ENCODE results near the gene IARS2. TPM values are rescaled to one million over a fixed set of nuclear protein-coding genes. Genes with fewer than 3 reads are reported as not detected.
"Not testable (repeated sequence)": the region's sequence is repeated elsewhere in the genome, so short reads cannot be mapped to it uniquely, and the experiment has no call there.

Gene IARS2
- total and polyA plus RNA-seq, 2 experiments from 2014 or later = 55.2 to 85.8 TPM

DNA sequence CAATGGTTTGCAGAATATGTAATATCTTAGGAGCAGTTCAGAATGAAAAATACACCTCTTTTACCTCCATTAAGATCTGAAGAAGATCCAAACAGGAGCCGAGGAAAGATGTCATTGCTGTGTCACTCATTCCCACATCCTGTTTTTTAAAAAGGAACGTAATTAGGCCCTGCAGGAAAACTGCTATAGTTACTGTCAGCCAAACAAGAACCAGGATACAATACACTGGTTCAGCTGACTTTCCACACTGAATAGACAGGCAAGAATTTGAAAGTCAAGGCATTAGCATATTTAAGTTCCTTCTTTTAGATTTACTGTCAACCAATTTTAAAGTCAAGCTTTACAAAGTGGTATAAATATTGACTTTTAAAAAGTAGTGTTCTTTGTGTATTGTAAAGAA, 63.8 kb downstream of the IARS2 start:
- Histone ChIP-seq H3K9me2 (replicated peaks; ENCODE audit: insufficient read depth) (no peaks in the 10 kb centered on the region), H2AFZ (no peak overlapping the region), H4K20me1 (ENCODE audit: insufficient read depth, poor library complexity, severe bottlenecking) (no peaks in the 10 kb centered on the region), H3K27ac (no peak overlapping the region), H3K4me1 (ENCODE audit: insufficient read depth) (no peaks in the 10 kb centered on the region), H3K4me3 (no peak overlapping the region), H3K27me3 (no peaks in the 10 kb centered on the region), H3K4me2 (no peak overlapping the region), H3K36me3 (replicated peaks; ENCODE audit: insufficient read depth, low read depth) (peaks cover 3% of the 10 kb centered on the region), H3K9me3 (ENCODE audit: low read depth) (no peaks in the 10 kb centered on the region), H3K79me2 (no peaks in the 10 kb centered on the region)
- no peak for DNase-seq (ENCODE audit: low spot score)
- TF ChIP-seq EZH2 (IDR thresholded peaks at IDR 0.05; ENCODE audit: borderline replicate concordance) (no peak), EZH2phosphoT487 (IDR thresholded peaks at IDR 0.05; ENCODE audit: low read depth, severe bottlenecking, unreplicated experiment) (no peak)
- TF ChIP-seq, protein P1, sequence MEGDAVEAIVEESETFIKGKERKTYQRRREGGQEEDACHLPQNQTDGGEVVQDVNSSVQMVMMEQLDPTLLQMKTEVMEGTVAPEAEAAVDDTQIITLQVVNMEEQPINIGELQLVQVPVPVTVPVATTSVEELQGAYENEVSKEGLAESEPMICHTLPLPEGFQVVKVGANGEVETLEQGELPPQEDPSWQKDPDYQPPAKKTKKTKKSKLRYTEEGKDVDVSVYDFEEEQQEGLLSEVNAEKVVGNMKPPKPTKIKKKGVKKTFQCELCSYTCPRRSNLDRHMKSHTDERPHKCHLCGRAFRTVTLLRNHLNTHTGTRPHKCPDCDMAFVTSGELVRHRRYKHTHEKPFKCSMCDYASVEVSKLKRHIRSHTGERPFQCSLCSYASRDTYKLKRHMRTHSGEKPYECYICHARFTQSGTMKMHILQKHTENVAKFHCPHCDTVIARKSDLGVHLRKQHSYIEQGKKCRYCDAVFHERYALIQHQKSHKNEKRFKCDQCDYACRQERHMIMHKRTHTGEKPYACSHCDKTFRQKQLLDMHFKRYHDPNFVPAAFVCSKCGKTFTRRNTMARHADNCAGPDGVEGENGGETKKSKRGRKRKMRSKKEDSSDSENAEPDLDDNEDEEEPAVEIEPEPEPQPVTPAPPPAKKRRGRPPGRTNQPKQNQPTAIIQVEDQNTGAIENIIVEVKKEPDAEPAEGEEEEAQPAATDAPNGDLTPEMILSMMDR (IDR thresholded peaks at IDR 0.05; ENCODE audit: poor library complexity) = no peak
- 85% methylated on average over 2 of the region's 2 CpGs for WGBS (ENCODE audit: low lambda C conversion rate, missing lambda C conversion rate)

DNA sequence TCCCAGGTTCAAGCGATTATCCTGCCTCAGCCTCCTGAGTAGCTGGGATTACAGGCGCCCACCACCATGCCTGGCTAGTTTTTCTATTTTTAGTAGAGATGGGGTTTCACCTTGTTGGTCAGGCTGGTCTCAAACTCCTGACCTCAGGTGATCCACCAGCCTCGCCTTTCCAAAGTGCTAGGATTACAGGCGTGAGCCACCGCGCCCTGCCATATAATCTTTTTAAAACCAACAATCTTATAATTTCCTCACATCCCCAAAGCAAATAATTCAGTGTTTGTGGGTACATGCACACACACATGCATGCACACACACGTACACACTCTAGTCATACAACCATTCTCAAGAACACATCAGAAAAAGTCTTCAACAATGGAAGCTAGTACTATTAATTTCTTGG, 64.6 kb downstream of the IARS2 start:
- not testable (repeated sequence) for H3K9me3 ChIP-seq (ENCODE audit: low read depth); H4K20me1 ChIP-seq (ENCODE audit: insufficient read depth, poor library complexity, severe bottlenecking); H3K9me2 ChIP-seq (replicated peaks; ENCODE audit: insufficient read depth); H3K27ac ChIP-seq; H3K4me1 ChIP-seq (ENCODE audit: insufficient read depth); H3K79me2 ChIP-seq; H2AFZ ChIP-seq; H3K4me3 ChIP-seq; DNase-seq (ENCODE audit: low spot score); H3K36me3 ChIP-seq (replicated peaks; ENCODE audit: insufficient read depth, low read depth); H3K4me2 ChIP-seq; H3K27me3 ChIP-seq
- 94% methylated on average over 7 of the region's 7 CpGs for WGBS (ENCODE audit: low lambda C conversion rate, missing lambda C conversion rate)

DNA sequence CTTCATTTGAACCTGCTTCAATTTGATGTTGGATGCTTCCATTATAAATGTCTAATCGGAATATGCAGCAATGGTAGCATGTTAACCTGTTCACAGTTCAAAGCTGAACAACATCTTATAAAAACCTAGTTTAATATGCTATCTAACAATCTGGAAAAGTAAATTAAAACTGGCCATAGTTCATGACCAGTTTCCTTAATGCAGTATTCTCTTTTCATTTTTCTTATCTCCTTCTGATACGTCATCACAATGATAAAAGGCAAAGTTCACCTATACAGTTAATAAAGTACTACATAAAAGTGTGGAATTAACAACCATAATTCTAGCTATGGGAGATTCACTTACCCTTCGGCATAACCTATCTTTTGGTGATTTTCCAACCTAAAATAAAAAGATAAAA, 65.1 kb downstream of the IARS2 start:
- Histone ChIP-seq H3K4me1 (ENCODE audit: insufficient read depth) (no peaks in the 10 kb centered on the region), H2AFZ (no peak overlapping the region), H3K9me2 (replicated peaks; ENCODE audit: insufficient read depth) (no peaks in the 10 kb centered on the region), H3K27ac (no peak overlapping the region), H3K9me3 (ENCODE audit: low read depth) (no peaks in the 10 kb centered on the region), H3K36me3 (replicated peaks; ENCODE audit: insufficient read depth, low read depth) (peaks cover 3% of the 10 kb centered on the region), H4K20me1 (ENCODE audit: insufficient read depth, poor library complexity, severe bottlenecking) (no peaks in the 10 kb centered on the region), H3K4me3 (no peak overlapping the region), H3K27me3 (no peaks in the 10 kb centered on the region), H3K79me2 (no peaks in the 10 kb centered on the region), H3K4me2 (no peak overlapping the region)
- TF ChIP-seq EZH2phosphoT487 (IDR thresholded peaks at IDR 0.05; ENCODE audit: low read depth, severe bottlenecking, unreplicated experiment) (no peak), EZH2 (IDR thresholded peaks at IDR 0.05; ENCODE audit: borderline replicate concordance) (no peak)
- TF ChIP-seq, protein P1 (IDR thresholded peaks at IDR 0.05; ENCODE audit: poor library complexity) = no peak
- no peak for DNase-seq (ENCODE audit: low spot score)
- WGBS (ENCODE audit: low lambda C conversion rate, missing lambda C conversion rate) = 91% methylated on average over 3 of the region's 3 CpGs

DNA sequence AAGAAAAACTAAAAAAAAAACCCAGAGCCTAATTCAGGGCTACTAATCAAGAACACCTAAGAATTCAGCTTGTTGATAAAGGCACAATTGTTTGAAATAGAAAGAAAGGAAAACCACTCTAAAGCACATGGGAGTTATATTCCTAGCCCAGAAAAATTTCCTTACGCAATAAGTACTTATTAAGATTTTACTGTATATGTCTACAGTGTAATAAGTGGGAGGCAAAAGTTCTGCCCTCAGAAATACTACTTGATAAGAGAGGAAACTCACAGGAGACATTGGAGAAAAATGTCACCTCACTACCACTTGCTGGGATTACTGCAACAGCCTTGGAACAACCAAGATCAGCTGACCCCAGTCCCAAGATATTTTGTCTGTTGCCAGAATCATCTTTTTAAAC, 66.1 kb downstream of the IARS2 start:
- H3K27ac ChIP-seq = no peak overlapping the region

More for the DNA sequence above, 66.1 kb downstream of the IARS2 start:
- no peak overlapping the region for H2AFZ ChIP-seq
- H3K36me3 ChIP-seq (replicated peaks; ENCODE audit: insufficient read depth, low read depth) = peaks cover 3% of the 10 kb centered on the region
- WGBS (ENCODE audit: low lambda C conversion rate, missing lambda C conversion rate) = 100% methylated on average over 1 of the region's 1 CpG
- TF ChIP-seq EZH2 (IDR thresholded peaks at IDR 0.05; ENCODE audit: borderline replicate concordance) (no peak), EZH2phosphoT487 (IDR thresholded peaks at IDR 0.05; ENCODE audit: low read depth, severe bottlenecking, unreplicated experiment) (no peak)
- TF ChIP-seq, protein P1 (IDR thresholded peaks at IDR 0.05; ENCODE audit: poor library complexity) = no peak
- no peaks in the 10 kb centered on the region for H3K9me2 ChIP-seq (replicated peaks; ENCODE audit: insufficient read depth)
- H3K9me3 ChIP-seq (ENCODE audit: low read depth) = no peaks in the 10 kb centered on the region
- H3K27me3 ChIP-seq = no peaks in the 10 kb centered on the region
- H3K79me2 ChIP-seq = no peaks in the 10 kb centered on the region
- no peaks in the 10 kb centered on the region for H3K4me1 ChIP-seq (ENCODE audit: insufficient read depth)
- no peaks in the 10 kb centered on the region for H4K20me1 ChIP-seq (ENCODE audit: insufficient read depth, poor library complexity, severe bottlenecking)
- no peak overlapping the region for H3K4me2 ChIP-seq
- no peak overlapping the region for H3K4me3 ChIP-seq
- no peak for DNase-seq (ENCODE audit: low spot score)

Data from hepatocyte (in vitro differentiated cells).